ENCODE results near the gene ZFYVE28. TPM values are rescaled to one million over a fixed set of nuclear protein-coding genes. Genes with fewer than 3 reads are reported as not detected.

The ZFYVE28 gene
- total and polyA plus RNA-seq, 2 donors (not counting 1 experiment from before 2014, with no cell fraction given): 5.8 to 12.1 TPM

- no peak overlapping the region for H3K27ac ChIP-seq (ENCODE audit: low read length in 2 of 2)
- Mint-ChIP-seq H3K4me1 (peaks cover 17% of the 10 kb centered on the region), H3K4me3 (no peak overlapping the region), H3K9me3 (ENCODE audit: insufficient read depth) (peaks cover 3% of the 10 kb centered on the region), H3K27ac (no peak overlapping the region), H3K27me3 (no peaks in the 10 kb centered on the region)
- POLR2A ChIA-PET: no interaction called here
- H3K27me3 ChIP-seq (replicated peaks in 1 of 4; ENCODE audit: control extremely low read depth in 1 of 4, control insufficient read depth in 3 of 4, insufficient read depth in 4 of 4, low read length in 3 of 4): no peaks in the 10 kb centered on the region
- H4K20me1 ChIP-seq (ENCODE audit: control insufficient read depth, insufficient read depth, low read length, poor library complexity, severe bottlenecking): no peaks in the 10 kb centered on the region
- peaks cover 0 to 8% of the 10 kb centered on the region in 2 donors for H3K4me1 ChIP-seq (ENCODE audit: control insufficient read depth in 2 of 2, insufficient read depth in 2 of 2, low read length in 2 of 2)
- no peaks in the 10 kb centered on the region for H3K36me3 ChIP-seq (replicated peaks in 1 of 2; ENCODE audit: control extremely low read depth in 1 of 2, control insufficient read depth in 1 of 2, extremely low read depth in 1 of 2, insufficient read depth in 2 of 2, low read length in 1 of 2)
- no peaks in the 10 kb centered on the region for H3K79me2 ChIP-seq (ENCODE audit: control insufficient read depth, insufficient read depth, low read length)
- H3K9me3 ChIP-seq (ENCODE audit: control extremely low read depth in 1 of 3, control insufficient read depth in 2 of 3, insufficient read depth in 1 of 3, low read length in 2 of 3): peaks cover 0 to 14% (median 3%) of the 10 kb centered on the region in 3 donors
- H3K4me2 ChIP-seq (replicated peaks; ENCODE audit: low read depth, low read length, poor library complexity, severe bottlenecking): no peak overlapping the region
- intact Hi-C loops (cut with micrococcal nuclease): no loop called here
- TF ChIP-seq EZH2 (IDR thresholded peaks at IDR 0.05; ENCODE audit: borderline replicate concordance, insufficient read depth, low read depth, low read length, poor library complexity, severe bottlenecking) (no peak), CTCF (IDR thresholded peaks at IDR 0.05) (no peak)
- no peak overlapping the region for H2AFZ ChIP-seq (ENCODE audit: insufficient read depth, low read depth, low read length, poor library complexity, severe bottlenecking)
- CTCF ChIA-PET: interaction anchor here (0.7 kb wide), 1 partner anchor 161 kb away, joined by 3 read pairs; no protein-coding TSS in a partner anchor
- WGBS (ENCODE audit: insufficient coverage): 97% methylated on average over 16 of the region's 19 CpGs
- no peak overlapping the region for H3K4me3 ChIP-seq (ENCODE audit: control extremely low read depth in 1 of 5, extremely low read depth in 1 of 5, insufficient read depth in 1 of 5, low read depth in 2 of 5, low read length in 4 of 5)
- ATAC-seq (ENCODE audit: low read depth): no peak
- H3K9ac ChIP-seq (ENCODE audit: low read length): no peak overlapping the region
- DNase-seq: no peak
Measured at GRCh38 chr4:2301806-2302205, 116.6 kb downstream of the ZFYVE28 start.

- H3K4me3 Mint-ChIP-seq: no peak overlapping the region
- ATAC-seq (ENCODE audit: low read depth): no peak
- Histone ChIP-seq H3K36me3 (replicated peaks in 1 of 2; ENCODE audit: control extremely low read depth in 1 of 2, control insufficient read depth in 1 of 2, extremely low read depth in 1 of 2, insufficient read depth in 2 of 2, low read length in 1 of 2) (no peaks in the 10 kb centered on the region), H3K9ac (ENCODE audit: low read length) (no peak overlapping the region), H3K4me2 (replicated peaks; ENCODE audit: low read depth, low read length, poor library complexity, severe bottlenecking) (no peak overlapping the region), H3K9me3 (ENCODE audit: control extremely low read depth in 1 of 3, control insufficient read depth in 2 of 3, insufficient read depth in 1 of 3, low read length in 2 of 3) (peaks cover 0 to 13% (median 0%) of the 10 kb centered on the region in 3 donors), H3K4me1 (ENCODE audit: control insufficient read depth in 2 of 2, insufficient read depth in 2 of 2, low read length in 2 of 2) (peaks cover 0 to 8% of the 10 kb centered on the region in 2 donors), H3K27ac (ENCODE audit: low read length in 2 of 2) (no peak overlapping the region), H3K4me3 (ENCODE audit: control extremely low read depth in 1 of 5, extremely low read depth in 1 of 5, insufficient read depth in 1 of 5, low read depth in 2 of 5, low read length in 4 of 5) (no peak overlapping the region), H2AFZ (ENCODE audit: insufficient read depth, low read depth, low read length, poor library complexity, severe bottlenecking) (no peak overlapping the region), H3K79me2 (ENCODE audit: control insufficient read depth, insufficient read depth, low read length) (no peaks in the 10 kb centered on the region), H4K20me1 (ENCODE audit: control insufficient read depth, insufficient read depth, low read length, poor library complexity, severe bottlenecking) (no peaks in the 10 kb centered on the region), H3K27me3 (replicated peaks in 1 of 4; ENCODE audit: control extremely low read depth in 1 of 4, control insufficient read depth in 3 of 4, insufficient read depth in 4 of 4, low read length in 3 of 4) (no peaks in the 10 kb centered on the region)
- intact Hi-C loops (cut with micrococcal nuclease): no loop called here
- ChIA-PET CTCF (no interaction called here), POLR2A (no interaction called here)
- no peak overlapping the region for H3K27ac Mint-ChIP-seq
- peaks cover 19% of the 10 kb centered on the region for H3K4me1 Mint-ChIP-seq
- no peaks in the 10 kb centered on the region for H3K9me3 Mint-ChIP-seq (ENCODE audit: insufficient read depth)
- 89% methylated on average over 11 of the region's 14 CpGs for WGBS (ENCODE audit: insufficient coverage)
- TF ChIP-seq CTCF (IDR thresholded peaks at IDR 0.05): no peak
- TF ChIP-seq EZH2 (IDR thresholded peaks at IDR 0.05; ENCODE audit: borderline replicate concordance, insufficient read depth, low read depth, low read length, poor library complexity, severe bottlenecking): no peak
- no peak for DNase-seq
- no peaks in the 10 kb centered on the region for H3K27me3 Mint-ChIP-seq
Measured at GRCh38 chr4:2301225-2301642, 117.2 kb downstream of the ZFYVE28 start.

Measured in B cell (primary cell).